GM21381 (cell line): ENCODE measurements around the gene SLC6A6.

Experiments used
- ATAC-seq: cut with Tn5 transposase; IDR thresholded peaks from one replicate; pipeline ENCODE4 v1.9.1; 2021; ENCODE audit warnings: mild to moderate bottlenecking, moderate library complexity; ENCODE audit not compliant: unreplicated experiment

Gene SLC6A6

DNA sequence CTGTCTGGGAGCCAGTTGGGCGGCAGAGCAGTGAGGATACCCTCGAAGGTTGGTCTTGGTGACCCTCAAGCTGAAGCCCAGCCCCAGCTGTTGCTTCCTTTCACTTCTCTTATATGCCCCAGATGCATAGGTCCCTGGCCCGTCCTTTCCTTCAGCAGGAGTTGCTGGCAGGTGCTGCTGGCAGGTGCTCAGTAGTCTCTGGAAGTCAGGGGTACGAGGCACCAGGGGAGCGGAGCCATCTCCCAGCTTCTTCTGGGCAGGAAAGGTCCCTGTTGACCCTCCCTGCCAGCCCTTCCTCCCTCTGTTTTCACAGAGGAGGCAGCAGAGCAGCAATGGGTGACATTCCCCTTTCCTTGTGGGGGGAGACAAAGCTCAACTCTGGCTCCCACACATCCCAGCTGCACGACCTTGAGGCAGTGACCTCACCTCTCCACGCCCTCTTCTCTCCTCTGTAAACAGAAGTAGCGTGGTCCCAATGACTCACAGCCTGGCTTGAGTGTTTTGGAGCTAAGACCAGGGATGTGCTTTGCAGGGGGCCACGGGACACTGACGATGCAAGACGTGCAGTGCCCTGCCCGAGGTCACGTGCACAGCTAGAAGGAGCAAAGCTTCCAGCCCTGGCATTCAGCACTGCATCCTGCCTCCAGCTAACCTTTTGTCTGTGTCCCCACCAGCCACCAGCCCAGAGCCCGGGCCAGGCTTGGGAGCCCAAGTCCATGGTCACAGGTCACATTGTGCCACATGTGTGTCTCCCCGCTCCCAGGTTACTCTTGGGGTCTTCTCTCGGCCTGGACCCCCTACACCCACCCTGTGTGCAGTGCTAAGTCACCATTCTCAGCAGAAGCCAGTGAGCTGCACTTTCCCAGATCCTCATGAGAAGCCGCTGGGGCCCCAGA lies 49.7 kb downstream of the SLC6A6 start:
- ATAC-seq = no peak

DNA sequence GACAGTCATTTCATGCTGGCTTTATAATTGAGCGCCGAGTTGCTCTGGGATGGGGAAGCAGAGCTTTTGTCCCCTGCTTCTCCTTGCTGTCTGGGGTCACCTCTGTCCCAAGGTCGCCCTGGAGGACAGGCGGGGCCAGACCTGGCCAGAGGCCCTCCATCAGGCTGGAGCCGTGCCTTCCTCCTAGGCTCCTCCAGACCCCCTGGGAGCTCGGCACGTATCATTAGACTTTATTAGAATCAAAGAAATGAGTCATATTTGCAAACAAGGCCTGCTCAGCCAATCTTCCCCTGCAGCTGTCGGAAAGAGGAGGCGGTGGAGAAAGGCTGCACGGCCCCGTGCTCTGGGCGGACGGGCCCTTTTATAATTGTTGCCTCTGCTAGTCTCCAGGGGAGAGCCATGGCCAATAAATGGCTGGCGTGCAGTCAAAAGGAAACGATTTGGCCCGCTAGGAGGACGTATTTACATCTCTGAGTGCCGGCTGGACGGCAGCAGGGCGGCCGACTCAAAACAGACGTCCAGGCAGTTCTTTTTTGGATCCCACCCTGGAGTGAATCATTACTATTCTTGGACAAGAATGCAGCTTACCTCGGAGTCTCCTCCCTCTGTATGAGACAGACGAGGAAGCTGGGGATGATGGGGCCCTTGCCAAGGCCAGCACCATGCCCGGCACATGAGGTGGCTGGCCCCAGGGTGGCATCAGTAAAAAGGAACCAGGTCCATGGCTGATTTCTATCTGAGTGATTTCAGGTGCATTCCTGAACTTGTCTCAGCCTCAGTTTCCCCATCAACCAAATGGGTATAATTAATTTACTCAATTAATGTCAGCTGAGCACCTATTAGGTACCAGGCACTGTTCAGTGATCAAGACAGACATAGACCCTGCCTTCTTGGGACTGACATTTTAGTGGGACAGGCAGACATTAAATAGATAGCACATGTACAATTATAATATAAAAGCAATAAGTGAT lies 50.6 kb downstream of the SLC6A6 start:
- ATAC-seq = no peak

DNA sequence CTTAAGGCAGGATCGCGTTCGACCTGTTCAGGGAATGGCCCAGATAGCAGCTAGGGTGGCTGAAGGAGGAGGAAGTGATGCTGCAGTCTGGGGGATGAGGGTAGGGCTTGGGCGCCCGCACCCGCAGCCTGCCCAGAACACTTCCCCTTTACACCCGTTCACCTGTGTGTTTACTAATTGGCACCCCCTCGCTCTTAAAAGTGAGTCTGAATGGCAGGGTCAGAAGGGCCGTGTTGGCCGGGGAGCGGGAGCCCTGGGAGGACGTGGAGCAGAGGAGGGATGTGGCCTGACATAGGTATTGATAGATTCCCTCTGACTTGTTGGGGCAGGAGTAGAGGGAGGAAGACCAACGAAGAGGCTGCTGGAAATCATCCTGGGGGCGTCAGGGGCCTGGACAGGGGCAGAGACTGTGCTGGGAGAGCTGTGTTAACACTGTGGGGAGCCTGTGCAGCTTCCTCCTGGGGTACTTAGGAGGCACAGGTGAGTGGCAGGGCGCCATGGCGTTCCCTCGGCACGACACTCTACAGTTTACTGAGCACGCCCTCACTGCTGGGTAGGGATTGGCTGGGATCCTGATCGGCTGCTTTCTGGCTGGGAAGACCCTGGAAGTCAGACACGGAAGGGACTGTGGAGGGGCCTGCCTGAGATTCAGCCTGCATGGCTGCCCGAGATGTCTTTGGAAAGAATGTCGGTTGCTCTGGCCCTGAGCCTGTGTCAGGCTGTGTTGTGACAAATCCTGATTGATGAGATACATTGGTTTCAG lies 51.7 kb downstream of the SLC6A6 start:
- no peak for ATAC-seq

DNA sequence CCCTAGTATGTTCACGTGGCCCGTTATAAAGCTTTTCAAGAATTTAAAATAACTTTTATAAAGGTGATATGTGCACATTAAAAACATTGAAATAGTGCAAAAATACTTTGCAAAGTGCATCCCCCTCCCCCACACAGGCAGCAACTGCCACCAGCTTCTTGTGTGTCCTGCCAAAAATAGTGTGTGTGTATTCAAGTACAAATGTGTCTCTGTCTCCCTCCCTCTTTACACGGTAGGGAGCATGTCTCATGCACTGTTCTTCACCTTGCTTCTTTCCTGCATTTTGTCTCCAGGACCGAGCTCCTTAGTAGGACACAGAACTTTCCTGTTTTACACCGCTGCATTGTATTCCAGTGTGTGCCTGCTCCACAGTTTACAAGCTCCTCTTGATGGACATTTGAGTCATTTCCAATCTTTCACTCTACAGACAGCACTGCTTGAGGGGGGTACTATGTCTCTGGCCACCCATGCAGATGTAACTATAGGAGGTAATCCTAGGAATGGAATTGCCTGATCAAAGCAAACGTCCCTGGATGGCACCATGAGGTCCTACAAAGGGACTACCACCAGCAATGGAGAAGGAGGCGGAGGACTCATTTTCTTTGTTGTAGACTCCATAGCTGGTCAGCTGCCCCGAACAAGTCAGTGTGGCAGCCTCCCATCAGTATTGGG lies 52.4 kb downstream of the SLC6A6 start:
- ATAC-seq = no peak

DNA sequence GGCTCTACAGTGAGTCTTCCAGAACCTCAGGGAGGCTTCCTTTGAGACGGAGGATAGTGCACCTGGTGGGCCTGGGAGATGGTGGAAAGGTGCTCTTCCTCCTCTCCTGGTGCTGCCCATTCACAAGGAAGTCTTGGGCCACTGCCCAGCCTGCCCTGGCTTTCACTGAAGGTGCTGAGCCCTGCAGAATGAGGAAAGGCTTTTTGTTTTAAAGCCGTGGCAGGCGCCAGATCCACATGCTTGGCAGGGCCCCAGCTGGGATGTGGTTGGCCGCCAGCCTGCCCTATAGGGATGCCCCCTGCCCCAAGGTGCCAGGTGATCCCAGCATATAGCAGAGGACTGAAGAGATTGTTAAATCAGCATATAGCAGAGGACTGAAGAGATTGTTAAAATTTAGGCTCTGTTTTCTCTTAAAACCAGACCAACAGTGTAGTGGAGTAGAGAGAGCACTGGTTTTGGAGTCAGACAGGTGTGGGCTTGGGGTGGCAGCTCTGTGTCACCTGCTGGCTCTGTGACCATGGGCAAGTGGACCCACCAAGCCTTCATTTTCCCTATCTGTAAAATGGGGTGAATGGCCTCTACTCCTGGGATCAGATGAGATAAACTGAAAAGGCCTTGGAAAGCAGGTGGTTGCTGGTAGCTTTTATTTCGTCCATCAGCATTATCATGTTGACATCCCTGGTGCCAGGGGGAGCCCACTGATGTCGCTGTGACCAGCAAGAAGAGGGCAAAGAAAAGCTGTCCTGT lies 53.3 kb downstream of the SLC6A6 start:
- ATAC-seq = no peak

DNA sequence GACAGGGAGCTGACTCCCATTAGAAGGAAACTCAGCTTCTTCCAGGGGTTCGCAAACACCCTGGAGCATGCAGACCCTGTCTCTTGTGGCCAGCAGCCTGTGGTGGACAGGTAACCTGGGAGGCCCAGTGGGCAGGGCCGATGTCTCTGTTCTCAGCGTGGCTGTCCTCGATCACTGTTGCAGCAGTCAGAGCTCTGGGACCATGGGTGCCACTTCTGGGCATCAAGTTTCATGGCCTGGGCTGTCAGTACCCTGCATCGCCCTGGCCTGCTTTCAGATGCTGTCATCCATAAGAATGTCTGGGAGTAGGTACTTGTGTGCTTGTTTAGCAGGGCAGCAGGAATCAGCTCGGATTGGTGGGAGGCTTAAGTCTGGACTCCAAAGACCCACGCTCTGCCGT lies 54.4 kb downstream of the SLC6A6 start:
- ATAC-seq = no peak

DNA sequence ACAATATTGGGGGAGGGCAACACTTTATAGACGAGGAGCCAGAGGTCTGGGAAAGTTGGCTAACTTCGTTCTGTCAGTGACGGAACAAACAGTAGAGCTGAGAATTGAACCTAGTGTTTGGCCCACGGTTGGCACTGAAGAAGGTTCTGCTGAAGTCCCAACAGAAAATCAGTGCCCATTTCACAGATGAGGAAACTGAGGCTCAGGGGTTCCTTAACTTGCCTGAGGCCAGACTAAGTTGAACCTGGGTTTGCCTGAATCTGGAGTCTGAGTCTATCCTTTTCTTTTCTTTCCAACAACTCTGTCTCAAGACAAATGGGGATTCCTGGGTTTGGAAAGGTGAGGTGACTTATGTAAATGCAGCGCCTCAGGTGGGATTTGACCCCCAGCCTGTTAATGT lies 55.1 kb downstream of the SLC6A6 start:
- no peak for ATAC-seq

DNA sequence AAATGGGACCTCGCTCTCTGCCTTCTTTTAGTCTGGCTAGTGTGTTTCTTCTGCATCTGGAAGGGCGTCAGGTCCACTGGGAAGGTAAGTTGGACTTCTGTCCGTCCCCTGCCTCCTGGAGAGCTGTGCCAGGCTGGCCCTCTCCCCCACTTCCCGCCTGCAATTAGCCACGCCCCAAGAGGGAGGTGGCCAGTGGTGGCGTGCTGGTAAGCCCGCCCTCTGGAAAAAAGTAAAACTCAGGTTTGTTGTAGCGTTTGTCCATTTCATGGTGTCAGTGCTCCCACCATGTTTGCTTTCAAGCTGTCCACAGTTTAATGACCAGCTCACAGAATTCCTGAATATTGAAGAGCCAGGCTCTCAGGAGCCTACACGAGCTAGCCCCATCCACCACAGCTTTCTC lies 55.6 kb downstream of the SLC6A6 start:
- ATAC-seq = no peak

DNA sequence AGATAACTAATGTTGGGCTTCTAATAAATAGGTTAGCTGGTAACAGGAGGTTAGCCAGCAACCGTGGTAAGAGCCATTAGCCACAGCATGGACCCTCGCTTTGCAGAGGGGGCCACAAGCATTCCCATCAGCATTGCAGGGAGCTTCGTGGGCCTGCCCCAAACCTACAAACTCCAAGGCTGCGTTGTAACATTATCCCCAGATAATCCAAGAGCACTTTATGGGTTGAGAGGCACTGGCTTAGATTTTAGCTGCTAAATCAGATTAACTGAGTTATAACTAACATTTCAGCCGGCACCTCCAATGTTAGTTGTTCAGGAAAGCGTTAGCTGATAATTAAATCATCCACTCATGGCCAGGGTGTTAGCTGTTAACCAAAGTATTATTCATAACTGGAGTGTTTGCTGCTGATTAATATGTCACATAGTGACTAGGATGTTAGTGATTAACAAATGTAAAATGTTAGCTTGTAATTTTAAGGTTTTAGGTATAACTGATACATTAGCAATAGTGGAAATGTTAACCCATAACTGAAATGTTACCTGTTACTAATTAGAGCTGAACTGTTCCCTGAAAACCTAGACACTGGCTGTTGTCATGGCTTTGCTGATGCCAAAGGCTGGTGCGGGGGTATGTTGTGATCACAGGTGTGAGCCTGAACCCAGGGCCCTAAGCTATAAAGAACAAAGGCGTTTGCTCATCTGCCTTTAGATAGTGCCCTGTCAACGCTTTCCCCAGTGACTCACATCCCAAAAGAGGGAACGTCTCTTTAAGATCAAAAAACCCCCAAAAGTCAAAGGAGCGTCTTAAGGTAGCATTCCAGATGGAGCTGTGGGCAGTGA lies 56.2 kb downstream of the SLC6A6 start:
- ATAC-seq = peak; percentile 44

DNA sequence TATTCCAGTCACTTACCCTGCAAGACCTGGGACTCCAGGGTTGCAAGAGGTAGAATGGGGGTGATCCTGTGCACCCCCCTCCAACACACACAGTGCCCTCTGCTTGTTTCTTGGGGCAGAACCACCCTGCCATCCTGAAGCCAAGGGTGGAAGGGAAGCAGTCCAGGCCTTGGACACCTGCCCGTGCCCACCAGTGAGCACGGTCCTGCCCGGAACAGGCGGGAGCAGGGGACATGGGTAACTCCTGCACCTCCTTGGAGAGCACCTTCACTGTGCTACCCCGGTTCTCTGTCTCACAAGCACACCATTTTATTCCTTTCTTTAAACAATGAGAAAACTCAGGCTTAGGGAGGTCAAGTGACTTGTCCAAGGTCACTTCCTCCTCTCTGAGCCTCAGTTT lies 57.0 kb downstream of the SLC6A6 start:
- no peak for ATAC-seq

DNA sequence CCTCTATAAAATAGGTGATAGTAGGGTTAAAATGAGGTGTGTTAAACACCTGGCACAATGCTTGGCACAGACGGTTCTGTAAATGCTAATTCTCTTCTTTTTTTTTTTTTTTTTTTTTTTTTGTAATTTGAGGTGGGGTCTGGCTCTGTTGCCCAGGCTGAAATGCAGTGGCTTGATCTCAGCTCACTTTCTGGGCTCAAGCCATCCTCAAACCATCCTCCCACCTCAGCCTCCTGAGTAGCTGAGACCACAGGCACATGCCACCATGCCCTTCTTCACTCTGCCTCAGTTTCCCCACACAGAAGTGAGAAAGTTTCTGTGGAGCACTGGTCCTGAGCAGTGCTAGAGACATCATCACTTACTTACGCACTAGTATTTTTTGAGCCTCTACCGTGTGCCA lies 57.4 kb downstream of the SLC6A6 start:
- no peak for ATAC-seq

DNA sequence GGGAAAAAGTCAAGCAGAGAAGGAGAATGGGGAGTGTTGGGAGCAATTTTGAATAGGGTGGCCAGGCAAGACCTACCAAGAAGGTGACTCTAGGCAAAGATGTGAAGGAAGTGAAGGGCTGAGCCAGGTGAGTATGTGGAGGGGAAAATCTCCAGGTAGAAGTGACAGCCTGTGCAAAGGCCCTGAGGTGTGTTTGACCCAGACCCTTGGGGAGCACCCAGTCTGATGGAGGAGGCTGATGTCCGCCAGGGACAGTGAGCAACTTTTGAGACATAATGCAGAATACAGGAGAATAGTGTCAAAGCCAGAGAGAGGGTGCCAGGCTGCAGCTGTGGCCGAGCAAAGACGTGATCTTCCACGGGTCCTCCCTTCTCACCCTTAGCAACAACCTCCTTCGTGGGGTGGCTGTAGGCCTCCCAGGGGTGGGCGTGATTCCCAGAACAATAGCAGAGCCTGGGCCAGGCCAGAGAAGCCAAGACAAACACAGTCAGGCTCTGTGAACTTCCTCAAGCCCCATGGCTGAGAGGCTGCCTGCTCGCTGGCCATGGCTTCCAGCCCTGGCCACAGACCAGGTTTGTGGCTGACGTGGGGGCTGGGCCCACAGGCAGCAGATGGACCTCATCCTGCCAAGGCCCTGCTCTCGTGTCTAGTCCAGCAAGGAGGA lies 58.1 kb downstream of the SLC6A6 start:
- ATAC-seq = no peak

DNA sequence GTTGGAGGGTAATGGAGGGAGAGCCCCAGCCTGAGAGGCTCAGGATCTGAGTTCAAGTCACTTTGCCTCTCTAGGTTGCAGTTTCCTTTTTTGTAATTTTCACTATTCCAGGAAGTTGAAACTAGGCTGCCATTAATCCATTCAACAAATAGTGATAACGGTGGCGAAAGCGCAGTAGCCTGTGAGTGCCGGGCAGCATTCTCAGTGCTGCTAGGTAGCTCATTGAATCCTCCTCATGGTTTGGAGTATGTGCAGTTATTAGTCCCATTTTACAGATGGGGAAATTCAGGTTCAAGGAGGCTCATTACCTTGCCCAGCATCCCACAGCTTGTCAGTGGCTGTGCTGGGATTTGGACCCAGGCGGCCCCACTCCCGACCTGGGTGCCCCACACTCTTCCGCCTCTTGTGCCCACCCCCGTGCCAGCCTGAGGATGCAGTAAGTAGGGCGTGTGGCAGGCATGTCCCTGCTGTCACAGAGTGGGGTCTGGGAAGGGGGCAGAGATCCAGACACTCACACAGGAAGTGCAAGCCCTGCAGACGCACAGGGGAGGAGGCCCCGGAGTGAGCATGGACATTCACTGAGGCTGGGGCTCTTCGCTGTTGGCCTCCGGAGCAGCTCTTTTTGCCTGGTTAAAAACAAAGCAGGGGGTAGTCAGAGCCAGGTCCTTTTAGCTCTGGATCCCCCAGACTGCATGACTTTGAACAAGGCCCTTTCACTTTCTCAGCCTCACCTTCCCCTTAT lies 58.8 kb downstream of the SLC6A6 start:
- no peak for ATAC-seq

DNA sequence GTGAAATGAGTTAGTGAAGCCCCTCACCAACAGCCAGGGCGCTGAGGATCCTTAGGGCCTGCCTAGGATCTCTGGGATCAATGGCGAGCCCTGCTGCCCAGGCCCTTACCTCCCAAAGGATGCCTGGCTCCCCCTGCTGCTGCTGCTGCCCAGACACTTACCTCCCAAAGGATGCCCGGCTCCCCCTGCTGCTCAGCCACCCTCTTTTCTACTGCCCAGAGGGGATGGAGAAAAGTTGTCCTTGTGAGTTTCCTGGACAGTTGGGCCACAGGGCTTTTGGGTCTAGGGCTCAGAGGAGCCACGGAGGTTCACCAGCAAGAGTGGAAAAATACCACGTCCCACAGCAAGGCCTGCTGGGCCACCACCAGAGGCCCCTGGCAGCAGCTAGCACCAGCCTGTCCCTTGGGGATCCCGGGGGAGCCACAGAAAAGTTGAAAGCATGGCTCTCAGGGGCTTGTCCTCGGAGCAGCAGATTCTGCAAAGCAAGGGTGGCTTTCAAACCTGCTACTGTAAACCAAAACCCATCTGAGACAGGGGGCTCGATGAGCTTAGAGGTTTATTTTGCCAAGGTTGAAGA lies 59.4 kb downstream of the SLC6A6 start:
- no peak for ATAC-seq

DNA sequence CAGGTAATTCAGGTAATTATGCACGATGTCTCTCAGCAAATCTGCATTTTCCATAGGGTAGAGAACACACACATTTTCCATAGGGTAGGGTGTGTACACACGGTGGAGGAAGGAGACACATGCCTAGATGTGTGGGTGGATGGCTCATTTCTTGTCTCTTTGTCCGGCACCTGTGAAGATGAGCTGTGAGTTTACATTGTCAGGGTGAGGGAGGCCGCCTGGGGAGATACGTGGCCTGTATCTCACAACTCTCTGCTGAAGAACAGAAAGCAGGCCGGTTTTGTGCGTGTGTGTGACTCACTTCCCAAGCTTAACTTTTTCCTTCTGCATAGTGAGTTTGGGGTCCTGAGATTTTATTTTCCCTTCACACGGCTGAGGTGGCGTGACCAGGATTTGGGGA lies 60.3 kb downstream of the SLC6A6 start:
- ATAC-seq = no peak

DNA sequence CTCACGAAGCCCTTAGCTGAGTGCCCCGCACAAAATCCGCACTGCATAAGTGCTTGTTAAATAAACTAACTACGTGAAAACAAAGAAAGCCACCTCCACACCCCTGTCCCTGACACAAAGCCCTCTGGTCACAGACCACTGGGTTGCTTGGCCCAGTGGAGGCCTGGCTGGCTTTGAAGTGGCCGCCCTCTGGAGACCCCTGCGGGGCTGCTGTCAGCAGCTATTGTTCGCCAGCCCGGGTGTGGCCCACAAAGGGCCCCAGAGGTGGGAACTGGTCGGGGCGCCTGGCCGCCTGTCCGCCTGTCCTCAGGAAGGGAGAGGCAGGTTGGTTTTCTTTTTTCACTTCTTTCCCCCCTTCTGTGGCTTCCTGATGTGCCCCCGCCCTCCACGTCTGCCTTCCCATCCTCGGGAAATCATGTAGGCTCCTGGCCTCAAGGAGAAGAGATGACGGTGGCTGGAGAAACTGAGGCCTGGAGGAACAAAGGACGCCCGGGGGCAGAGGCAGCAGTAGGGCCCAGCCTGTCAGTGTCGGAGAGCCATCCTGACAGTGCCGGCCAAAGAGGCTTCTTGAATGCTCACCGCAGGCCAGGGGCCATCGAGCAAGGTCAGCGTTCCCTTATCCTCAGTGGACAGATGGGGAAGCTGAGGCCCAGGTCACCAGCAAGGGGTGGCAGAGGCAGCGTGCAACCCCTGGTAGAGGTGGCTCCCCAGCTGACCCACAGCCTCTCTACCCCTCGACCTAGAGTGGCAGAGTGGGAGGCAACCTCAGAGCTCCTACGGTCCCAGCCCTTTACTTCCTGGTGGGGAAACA lies 61.1 kb downstream of the SLC6A6 start:
- ATAC-seq = no peak

DNA sequence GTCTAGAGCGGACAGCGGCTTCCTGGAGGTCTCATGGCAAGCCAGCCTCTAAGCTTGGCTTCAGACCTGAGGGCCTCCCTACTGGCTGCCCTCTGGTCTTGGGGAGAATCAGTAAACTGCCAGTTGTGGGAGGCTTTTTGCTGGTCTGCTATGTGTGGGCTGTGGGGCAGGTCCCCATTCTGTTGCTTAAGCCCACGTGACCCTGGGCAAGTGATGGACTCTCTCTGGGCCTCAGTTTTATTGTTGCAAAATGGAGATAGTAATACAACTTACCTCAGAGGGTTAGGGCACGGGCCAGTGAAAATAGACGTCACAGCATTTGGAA lies 61.7 kb downstream of the SLC6A6 start:
- ATAC-seq = no peak
